ENCODE results near the gene GLCE.
A peak's percentile ranks its signal among the peaks of the same experiment; 100 is the strongest.

Gene GLCE

DNA sequence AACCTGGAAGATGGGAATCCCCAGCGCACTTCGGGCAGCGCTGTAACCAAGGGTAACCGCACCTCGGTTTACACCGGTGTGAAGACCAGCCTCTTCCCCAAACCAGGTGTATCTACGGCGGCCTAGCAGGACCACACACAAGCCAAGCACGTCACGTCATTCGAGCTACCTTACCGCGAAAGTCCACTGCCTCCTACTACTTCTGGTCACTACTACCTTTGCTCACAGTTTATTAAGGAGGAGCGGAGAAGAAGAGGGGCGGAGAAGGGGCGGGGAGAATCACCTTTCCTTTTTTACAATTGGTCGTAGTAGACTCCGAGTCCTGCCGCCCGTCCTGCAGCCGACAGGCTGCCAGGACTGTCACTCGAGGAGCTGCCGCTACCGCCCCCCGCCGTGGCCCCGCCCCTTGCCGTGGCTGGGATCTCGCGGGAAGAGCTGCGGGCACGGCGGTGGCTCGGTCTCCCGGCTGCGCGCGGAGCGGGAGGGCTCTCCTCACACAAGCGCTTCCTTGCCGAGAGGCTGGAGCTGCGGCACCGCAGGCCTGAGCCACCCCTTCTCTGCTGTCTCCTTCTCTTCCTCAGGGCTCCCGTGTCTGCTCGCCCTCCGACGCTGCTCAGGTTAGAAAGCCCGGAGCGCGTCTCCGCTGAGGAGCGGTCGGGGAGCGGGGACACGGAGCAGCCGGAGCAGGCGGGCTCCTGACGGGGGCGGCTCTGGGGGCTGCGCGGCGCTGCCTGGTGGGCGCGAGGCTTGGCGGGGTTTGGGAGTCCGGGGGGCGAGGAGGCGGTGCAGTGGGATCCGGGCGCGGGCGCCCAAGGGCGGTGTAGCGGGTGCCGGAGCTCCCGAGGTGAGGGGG lies at the start of gene GLCE:
TSS of gene GLCE (plus strand) at position 495 of the 853 bp plus-strand sequence. CDS start 95,172 bp downstream, outside the sequence.
- peak; percentile 79 for DNase-seq (ENCODE audit: low read depth)

DNA sequence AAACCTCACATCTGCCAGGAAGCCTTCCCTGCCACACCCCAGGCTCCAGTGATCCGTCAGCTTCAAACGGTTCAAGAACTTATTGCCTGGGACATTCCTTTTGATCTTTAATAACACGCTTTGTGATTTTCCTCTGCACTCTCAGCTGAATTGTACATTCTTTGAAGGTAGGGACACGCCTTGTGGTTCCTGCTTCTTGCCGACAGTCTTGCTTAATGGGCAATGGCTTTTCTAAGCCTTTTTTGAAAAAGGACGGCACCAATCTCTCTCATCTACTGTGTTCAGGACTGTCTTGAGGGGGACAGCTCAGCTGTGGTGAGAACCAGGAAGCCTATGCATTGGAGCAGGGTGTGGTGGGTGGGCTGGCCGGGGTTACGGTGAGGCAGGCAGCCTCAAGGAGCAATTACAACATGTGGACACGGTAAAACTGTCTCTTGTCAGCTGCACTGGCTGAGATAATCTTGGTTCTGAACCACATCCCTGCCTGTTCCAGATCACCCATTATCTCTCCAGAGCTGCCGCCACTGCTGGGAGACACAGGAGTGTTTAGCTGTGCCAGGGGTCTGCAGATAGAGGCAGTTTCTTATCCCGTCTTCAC lies 46.0 kb upstream of the GLCE start:
- no peak for DNase-seq (ENCODE audit: low read depth)

DNA sequence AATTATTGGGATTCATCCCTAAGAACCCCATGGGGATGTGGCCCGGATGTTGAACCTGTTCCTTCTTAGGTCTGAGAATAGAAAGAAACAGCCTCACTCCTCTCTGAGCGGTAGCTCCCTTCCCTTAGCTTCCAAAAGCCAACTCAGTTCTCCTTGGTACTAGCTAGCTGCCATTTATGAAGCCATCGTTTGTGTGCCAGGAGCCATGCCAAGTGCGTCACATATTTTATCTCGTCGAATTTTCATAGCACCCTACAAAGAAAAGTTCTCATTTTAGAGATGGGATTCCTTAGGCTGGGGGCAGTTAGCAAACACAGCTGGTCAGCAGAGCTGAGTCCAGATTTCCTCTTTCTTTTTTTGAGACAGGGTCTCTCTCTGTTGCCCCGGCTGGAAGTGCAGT lies 45.4 kb upstream of the GLCE start:
- no peak for DNase-seq (ENCODE audit: low read depth)

DNA sequence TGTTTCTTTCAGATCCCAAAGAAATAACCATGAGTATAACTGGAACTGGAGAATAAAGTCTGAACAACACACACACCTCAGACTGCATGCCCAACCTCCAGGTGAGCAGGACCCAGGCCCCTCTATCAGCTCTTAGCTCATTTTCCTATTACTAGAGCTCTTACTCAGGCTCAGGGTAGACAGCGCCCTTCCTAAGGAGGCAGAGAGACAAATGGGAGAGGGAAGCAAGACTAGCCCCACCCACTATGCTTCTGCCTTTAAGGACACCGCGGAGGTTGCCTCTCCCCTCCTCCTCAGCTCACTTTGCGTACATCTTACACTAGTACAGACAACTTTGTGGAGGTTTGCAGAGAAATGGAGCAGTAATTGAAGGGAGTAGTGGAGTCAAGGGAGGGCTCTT lies 44.0 kb upstream of the GLCE start:
- no peak for DNase-seq (ENCODE audit: low read depth)

DNA sequence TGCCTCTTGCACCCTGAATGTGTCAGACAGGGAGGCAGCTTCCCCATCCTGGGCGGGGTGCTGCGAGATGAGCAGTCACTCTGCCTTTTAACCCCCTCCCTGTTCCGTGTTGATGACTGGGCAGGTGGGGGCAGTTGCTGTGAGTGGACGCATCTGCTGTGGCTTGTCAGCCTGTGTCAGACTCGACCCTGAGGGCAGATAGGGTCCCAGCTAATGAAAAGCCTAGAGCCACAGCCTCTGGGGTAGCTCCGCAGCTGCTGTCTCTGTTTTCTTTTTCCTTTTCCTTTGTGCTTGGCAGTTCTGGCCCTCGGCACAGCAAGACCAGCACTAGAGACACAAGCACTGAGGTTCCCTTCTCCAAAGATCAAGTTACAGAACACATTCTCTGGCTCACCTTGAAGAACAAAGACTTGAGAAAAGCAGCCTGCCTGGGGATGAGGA lies 43.0 kb upstream of the GLCE start:
- no peak for DNase-seq (ENCODE audit: low read depth)

DNA sequence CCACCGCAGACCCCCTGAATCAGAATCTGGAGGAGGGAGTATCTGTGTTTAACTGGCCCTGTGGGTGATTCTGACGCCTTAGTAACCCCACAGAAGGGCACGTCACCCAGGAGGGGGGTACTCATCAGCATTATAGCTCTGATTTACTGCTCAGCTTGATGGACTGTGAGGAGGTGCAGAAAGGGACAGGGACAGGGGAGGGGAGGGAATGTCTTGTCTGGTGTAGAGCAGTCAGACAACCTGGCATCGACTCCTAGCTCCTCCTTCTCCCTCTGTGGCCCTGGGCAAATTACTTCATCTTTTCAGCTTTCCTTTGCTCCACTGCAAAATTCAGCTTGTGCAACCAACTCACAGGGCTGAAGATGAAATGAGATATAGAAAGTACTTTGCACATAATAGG lies 42.3 kb upstream of the GLCE start:
- no peak for DNase-seq (ENCODE audit: low read depth)

DNA sequence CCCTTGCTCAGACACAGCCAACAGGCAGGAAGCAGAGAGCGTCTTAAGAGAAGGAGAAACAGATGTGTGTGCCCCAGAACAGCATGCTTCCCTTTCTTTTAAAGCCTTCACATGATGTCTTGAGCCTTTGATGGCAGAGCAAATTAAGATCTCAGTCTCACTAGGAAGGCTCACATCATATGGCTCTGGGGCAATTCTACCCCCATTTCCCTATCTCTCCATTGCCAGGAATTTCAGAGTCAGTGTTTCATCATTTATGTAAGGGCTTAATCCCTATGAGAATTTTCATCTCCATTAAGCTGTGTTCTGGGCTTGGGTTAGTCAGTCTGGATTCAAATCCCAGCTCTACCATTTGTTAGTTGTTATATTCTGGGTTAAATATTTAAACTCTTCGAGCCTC lies 41.4 kb upstream of the GLCE start:
- no peak for DNase-seq (ENCODE audit: low read depth)

DNA sequence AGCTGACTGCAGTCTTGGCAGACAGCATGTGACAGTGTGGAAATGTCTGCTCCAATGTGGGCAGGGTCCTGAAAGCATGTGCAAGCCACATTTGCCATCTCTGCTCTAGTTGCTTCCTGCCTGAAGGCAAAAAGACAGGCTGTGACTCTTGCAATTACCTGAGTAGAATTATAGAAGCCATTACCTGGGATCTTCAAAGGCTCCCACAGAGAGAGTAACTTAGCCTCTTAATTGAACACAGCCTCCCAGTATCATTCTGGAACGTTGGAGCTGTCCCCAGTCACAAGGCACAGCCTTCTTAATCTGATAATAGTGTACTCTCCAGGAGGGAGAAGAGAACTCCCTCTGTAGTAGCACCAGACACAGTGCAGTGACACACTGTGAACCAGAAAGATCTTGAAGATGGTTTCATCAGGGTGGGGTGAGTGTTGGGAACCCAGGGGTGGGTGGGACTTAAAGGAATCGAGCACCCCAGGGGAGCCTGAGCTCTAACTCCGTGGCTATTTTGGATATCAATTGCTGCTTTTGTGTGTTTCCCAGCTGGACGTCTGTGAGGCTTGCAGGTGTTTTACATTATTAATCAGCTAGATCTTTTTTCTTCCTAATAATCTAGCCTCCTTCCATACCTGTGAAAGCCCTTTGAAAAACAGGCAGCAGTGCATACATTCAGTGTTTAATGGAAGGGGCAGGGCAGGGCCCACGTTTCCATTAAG lies 40.6 kb upstream of the GLCE start:
- DNase-seq (ENCODE audit: low read depth) = no peak

DNA sequence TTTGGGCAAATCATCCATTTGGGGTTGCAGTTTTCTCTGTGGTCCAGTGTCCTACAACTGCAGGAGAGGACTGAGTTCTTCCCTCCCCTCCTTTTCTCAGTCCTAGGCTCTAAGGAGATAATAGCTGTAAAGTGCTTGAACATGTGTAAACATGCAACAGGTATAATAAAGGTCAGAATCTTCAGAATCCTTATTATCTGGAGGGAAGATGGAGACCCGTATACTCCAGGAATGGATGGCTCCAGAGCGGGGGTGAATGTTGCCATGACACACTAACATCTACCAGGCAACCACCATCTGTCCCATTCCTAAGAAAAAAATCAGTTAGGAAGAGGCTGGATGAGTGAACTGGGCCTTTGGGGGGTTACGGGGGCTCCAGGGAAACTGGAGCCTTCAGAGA lies 39.7 kb upstream of the GLCE start:
- no peak for DNase-seq (ENCODE audit: low read depth)

DNA sequence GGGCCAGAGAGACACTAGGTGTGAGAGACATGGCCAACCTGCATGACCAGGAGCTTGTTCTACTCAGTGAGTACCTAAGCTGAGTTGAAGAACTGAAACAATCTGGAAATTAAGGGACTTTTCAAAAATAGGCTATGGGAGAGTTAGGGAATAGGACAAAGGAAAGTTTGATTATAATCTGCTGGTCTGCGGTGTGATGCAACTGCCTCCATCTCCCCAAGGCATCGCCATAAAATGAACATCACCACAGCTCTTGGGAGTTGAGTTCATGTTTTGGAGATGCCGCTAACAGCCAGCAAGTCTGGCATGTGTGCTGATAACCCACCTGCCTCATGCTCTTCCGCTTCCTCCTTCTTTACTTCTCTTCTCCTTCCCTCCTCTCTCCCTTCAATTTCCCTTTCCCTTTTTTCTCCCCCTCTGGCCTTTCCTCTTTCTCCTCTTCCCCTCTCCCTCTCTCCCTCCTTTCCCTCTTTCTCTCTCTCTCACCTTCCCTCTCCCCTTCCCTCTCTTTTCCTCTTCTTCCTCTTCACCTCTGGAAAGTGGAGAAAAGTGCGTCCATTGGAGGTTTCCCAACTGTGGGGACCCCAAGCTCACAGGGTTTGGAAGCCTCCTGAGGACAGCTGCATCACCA lies 39.1 kb upstream of the GLCE start:
- no peak for DNase-seq (ENCODE audit: low read depth)

DNA sequence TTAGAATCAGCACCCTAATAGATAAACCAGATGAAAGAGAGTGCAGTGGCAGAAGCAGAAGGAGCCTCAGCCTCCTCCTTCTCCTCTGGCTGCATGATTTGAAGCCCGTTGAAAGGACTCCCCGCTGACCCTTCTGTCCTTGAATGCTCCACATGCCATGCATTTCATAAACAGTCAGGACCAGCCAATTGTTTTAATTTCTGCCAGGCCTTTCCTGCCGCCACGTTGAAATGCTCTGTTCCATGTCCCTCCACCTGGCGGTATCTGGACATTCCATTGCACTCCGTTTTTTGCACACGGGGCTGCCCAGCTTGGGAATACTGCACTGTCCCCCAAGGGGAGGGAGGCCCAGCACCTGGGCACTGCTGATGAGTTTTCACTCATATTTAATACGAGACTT lies 35.2 kb upstream of the GLCE start:
- no peak for DNase-seq (ENCODE audit: low read depth)

DNA sequence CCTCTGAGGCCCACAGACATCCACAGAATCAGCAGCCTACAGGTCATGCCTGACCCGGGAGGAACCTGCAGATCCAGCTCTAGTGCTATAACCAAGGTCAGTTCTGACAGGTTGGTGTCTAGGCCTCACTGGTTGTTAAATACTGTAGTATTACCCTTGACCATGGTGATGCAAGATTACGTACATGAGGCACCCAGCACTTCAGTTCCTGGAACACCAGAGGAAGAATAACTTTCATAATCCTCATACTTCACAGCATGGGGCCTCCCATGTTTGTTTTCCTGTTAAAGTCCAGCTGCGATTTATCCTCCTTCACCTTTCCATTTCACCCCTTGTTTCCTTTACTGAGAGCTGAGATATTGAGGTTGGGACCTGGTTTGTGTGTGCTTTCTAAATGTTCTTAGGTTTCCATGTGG lies 34.4 kb upstream of the GLCE start:
- DNase-seq (ENCODE audit: low read depth) = peak; percentile 73

DNA sequence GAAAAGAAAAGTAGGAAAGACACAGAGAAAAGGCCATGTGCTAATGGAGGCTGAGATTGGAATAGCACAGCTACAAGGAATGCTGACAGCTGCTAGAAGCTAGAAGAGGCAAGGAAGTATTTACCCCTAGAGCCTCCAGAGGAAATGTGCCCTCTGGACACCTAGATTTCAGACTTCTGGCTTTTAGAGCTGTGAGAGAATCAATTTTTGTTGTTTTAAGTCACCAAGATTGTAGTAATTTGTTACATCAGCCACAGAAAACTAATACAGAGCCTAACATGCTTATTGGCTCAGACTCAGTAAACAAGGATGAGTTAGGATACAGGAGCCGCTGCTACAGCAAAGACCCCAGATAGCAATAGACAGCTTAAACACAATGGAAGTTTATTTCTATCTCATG lies 33.1 kb upstream of the GLCE start:
- DNase-seq (ENCODE audit: low read depth) = no peak

DNA sequence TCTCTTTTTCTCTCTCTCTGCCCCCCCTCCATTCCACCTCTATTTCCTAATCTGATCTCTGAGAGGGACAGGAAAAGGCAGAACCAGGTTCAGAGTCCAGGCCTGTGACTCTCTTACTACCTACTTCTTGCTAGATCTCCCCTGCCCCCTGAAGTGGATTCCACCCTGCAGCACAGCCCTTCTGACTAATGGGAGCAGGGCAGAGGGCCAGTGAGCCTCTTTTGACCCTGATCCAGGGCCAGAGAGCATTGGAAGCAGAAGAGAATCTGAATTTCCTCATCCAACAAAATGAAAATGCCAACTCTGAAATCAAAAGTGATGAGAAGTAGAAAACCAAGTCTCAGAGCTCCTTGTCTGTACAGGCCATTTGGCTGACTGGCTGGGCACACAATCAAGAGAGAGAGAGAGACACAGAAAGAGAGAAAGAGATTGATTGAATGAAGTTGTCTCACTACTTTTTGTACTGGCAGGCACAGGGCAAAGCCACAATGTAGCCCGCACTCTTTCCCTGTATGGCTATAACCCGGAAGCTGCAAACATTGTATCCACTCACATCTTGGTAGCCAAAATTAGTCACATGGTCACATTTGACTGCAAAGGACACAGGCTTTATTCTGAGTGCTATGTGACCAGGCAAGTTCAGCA lies 31.6 kb upstream of the GLCE start:
- DNase-seq (ENCODE audit: low read depth) = no peak

DNA sequence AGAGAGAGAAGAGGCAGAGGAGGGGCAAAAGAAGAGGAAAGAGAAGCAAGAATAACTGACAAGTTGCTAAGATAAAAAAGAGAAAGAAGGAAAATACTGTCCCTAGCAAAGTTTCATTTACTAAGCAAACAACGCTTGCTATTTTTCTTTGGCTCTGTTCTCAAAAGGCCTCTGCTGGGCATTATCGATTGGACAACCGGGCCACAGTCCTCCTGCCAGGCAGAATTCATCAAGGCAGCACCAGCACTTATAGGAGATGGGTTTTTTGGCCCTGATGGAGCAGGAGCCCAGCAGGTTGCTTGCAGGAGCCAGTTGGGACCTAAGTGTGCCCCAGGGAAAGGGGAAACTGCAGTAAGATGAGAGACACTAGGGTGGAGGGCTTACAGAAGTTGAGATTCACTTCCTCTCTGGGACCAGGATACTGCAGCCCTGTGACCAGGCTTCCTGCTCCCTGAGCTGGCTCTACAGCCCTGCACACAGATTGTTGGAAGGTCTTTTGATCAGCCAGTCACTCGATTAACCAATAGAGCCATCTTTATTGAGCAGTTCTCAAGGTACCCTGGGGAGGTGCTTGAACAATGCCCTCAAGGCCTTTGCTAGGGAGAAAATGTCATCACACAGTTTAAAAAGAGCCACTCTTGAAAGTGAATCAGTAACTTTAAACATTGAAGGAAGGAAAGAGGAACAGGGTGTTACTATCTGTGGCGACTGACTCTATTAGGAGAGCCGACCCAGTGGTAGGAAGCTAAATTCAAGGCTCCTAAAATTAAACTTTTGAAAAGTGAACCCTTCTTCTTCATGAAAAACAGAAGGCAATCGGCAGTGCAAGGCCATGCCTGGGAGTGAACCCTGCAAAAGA lies 28.8 kb upstream of the GLCE start:
- DNase-seq (ENCODE audit: low read depth) = no peak

DNA sequence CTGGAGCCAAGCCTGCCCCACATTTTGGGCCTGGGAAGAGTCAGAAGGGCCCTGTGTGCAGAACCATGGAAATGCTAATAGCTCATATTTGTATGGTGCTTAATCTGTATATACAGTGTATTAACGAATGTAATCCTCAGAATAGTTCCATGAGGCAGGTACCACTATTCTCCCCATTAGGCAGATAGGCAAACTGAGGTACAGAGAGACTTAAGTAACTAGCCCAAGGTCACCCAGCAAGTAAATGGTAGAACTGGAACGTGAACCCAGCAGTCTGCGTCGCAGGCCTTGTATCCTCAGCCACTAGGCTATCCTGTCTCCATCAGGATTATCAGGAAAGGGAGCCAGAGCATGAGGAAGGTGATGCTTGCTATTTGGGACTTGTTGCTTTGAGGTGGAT lies 28.0 kb upstream of the GLCE start:
- no peak for DNase-seq (ENCODE audit: low read depth)

DNA sequence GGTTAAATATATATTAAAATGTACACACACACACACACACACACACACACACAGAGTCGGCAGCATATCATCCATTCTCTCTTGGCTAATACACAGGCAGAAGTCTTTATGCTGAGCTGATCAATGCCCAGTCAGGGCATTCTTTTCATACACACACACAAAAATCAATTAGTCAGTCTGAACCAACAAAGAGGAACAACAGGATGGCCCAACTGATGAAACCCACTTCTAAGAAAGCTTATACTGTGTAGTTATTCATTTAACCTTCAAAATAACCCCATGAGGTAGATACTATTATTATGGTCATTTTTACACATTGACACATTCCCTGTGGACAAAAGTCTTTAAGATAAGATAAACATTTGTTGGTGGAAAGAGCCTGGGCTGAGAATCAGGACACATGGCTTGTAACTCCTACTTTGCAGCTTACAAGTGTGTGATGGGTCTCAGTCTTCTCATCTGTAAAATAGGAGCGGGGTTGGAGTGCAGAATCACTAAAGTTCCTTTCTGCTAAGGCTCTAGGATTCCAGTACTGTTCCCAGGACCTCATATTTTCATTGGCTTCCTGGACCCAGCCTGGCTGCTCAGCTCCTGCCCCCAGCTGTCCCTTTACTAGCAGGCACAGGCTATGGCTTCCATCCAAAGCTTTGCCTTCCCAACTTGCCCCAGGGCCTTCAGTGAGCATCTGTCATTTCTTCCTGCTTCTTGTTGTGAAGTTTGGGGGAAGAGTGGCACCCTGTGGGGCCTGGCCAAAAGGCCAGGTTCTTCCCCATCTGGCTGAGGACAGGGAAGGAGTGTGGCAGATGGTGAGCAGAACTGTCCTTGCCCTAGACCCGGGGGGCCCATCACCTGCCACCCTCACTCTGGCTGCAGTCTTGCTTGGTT lies 27.2 kb upstream of the GLCE start:
- no peak for DNase-seq (ENCODE audit: low read depth)

DNA sequence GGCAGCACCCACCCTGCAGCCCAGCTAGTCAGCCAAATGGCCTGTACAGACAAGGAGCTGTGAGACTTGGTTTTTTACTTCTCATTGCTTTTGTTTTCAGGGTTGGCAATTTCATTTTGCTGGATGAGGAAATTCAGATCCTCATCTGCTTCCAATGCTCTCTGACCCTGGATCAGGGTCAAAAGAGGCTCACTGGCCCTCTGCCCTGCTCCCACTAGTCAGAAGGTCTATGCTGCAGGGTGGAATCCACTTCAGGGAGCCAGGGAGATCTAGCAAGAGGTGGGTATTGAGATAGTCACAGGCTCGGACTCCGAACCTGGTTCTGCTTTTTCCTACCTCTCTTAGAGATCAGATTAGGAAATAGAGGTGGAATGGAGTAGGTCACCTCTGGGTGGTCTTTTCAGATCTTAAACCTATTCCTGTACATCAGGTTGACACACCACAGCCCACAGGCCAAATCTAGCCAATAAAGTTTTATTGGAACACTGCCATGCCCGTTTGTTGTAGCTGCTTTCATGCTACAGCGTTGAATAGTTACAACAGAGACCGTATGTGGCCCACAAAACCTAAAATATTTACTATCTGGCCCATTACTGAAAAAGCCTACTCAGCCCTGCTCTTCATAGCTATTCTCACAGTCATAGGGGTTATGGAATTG lies 26.4 kb upstream of the GLCE start:
- DNase-seq (ENCODE audit: low read depth) = no peak

DNA sequence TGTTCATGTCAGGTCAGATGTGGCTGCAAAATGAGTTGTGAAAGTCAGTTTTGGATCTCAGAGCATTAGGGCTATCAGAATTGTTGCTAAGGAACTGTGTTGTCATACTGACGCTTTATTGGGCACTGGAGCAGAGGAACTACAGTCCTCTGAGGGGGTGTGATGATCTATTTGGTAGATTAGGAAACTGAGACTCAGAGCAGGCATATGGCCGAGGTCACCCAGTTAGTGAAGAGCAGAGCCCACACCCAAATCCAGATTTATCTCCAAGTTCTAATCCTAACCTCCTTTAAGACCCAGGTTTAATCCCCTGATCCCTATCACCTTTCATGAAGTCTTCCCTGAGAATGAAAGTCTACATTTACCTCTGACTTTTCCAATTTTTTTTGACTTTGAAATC lies 25.6 kb upstream of the GLCE start:
- DNase-seq (ENCODE audit: low read depth) = no peak

DNA sequence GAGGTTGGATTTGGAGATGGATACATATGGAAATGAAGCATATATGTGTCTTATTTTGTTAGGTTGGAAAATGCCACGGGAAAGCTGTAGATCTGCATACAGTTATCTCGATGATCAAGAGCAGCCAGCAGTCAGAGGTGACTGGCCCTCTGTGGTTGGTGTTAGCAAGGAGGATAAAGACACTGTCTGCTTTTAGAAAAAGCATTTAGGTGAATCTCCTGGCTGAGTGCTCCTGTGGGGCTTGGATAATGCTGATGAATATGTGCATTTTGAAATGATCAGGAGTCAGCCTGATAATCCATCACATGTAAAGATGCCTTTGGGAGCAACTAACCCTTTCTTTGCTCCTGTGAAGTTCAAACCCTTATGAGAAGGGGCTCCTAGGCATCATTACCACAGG lies 24.9 kb upstream of the GLCE start:
- no peak for DNase-seq (ENCODE audit: low read depth)

All from non-pigmented ciliary epithelial cell (primary cell).